Stomach (tissue), 9 donors: Measurements from ENCODE around the gene PDK1. TPM values are rescaled to one million over a fixed set of nuclear protein-coding genes. Genes with fewer than 3 reads are reported as not detected.

ENCODE experiments used
- DNase-seq, 2 donors: peaks; one replicate each; pipeline versions ENCODE4 v3.0.0 to v3.0.0-alpha.2; 2013 to 2019
- H3K27ac ChIP-seq, 5 donors: fragments of 200-600 bp in 4 of 5; sonication (generic) in 4 of 5; one replicate each; pipeline ENCODE4 v1.5.1; 2013 to 2019; ENCODE audit warnings: mild to moderate bottlenecking in 1 of 5, moderate library complexity in 1 of 5
- H3K27me3 ChIP-seq, 3 donors: fragments of 200-600 bp; sonication (generic); one replicate each; pipeline ENCODE4 v1.5.1; 2017 to 2019; ENCODE audit warnings: mixed run types in 1 of 3
- H3K36me3 ChIP-seq, 4 donors: fragments of 200-600 bp; sonication (generic); 1 replicate in 3 of 4; 2 replicates in 1 of 4; pipeline ENCODE4 v1.5.1; 2016 to 2019
- H3K4me1 ChIP-seq, 4 donors: fragments of 200-600 bp; sonication (generic); one replicate each; pipeline ENCODE4 v1.5.1; 2016 to 2019
- H3K4me3 ChIP-seq, 4 donors: fragments of 200-600 bp; sonication (generic) in 3 of 4; one replicate each; pipeline ENCODE4 v1.5.1; 2016 to 2019; ENCODE audit warnings: mild to moderate bottlenecking in 1 of 4
- H3K9me3 ChIP-seq, 4 donors: fragments of 200-600 bp; sonication (generic); one replicate each; pipeline ENCODE4 v1.5.1; 2016 to 2019
- EP300 ChIP-seq: sonication (generic); formaldehyde crosslinking; IDR thresholded peaks from one replicate; pipeline ENCODE4 v1.6.1; 2017; ENCODE audit warnings: antibody characterized with exemption
- POLR2A ChIP-seq, 4 donors: fragments of 450-650 bp; IDR thresholded peaks; one replicate each; pipeline ENCODE4 v1.6.1; 2016; ENCODE audit warnings: antibody characterized with exemption in 4 of 4, control low read depth in 2 of 4, mild to moderate bottlenecking in 1 of 4, moderate library complexity in 1 of 4
- POLR2AphosphoS5 ChIP-seq, 3 donors: sonication (generic); formaldehyde crosslinking; IDR thresholded peaks; one replicate each; pipeline ENCODE4 v1.6.1; 2016; ENCODE audit warnings: antibody characterized with exemption in 3 of 3
- WGBS, 5 donors: extraction: QIAGEN DNeasy Blood & Tissue Kit in 3 of 5; methylation state at CpG; one replicate each; pipeline versions ENCODE4 v1.1.5 to v1.1.7; 2013 to 2018; 5-methylcytosine and 5-hydroxymethylcytosine counted together
- intact Hi-C: fragments of 100-400 bp; cut with DNase I; formaldehyde crosslinking; loops from one replicate; pipeline ENCODE4 v1.15.1; 2023; ENCODE audit warnings: low total_unique reads
- polyA plus RNA-seq, 3 donors: library from polyadenylated mRNA; stranded (reverse); fragments of 200-250 nt; gene quantifications; one replicate each; pipeline ENCODE4 v1.2.3, GENCODE V29; 2013
- total RNA-seq, 5 donors: library from RNA; depleted of rRNA; stranded (reverse); fragments of >200 nt; gene quantifications; one replicate each; pipeline versions ENCODE4 v1.1.0 to v1.2.3, GENCODE V29; 2014 to 2016
- TF ChIP-seq, protein P1 (sequence below), 7 experiments: fragments of 450-650 bp in 4 of 7; fragments of 200-600 bp in 3 of 7; sonication (generic) in 3 of 7; IDR thresholded peaks; one replicate each; pipeline ENCODE4 v1.5.1; 2016 to 2019; ENCODE audit warnings: antibody characterized with exemption in 7 of 7, control low read depth in 2 of 7, mild to moderate bottlenecking in 1 of 7
- donor health status: healthy with polysubstance abuse.
- donor health status: Bipolar disorder and iron deficiency.
- donor health status: healthy.

PDK1 gene
- total and polyA plus RNA-seq, 8 donors, result 2.8 to 133 (median 10.5) TPM

DNA sequence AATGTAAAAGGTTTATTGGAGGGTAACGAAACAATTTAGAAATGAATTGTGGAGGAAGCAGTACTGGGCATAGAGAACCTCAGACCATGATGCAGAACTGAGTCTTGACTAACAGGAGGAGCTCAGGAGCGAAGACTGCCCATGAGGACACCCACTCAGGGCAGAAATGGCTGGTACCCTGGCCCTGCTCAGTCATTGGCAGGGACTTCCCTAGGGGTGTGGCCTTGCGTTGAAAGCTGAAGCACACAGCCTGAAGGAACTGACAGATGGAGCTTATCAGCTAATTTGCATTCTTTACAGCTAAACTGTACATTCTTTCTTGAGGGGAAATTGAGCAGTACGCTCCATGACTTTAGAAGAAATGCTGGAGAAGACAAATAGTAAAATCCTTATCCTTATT lies 57.1 kb downstream of the PDK1 start:
- WGBS, 5 donors, result 69 to 84% (median 77%) methylated on average over 4 of the region's 4 CpGs

DNA sequence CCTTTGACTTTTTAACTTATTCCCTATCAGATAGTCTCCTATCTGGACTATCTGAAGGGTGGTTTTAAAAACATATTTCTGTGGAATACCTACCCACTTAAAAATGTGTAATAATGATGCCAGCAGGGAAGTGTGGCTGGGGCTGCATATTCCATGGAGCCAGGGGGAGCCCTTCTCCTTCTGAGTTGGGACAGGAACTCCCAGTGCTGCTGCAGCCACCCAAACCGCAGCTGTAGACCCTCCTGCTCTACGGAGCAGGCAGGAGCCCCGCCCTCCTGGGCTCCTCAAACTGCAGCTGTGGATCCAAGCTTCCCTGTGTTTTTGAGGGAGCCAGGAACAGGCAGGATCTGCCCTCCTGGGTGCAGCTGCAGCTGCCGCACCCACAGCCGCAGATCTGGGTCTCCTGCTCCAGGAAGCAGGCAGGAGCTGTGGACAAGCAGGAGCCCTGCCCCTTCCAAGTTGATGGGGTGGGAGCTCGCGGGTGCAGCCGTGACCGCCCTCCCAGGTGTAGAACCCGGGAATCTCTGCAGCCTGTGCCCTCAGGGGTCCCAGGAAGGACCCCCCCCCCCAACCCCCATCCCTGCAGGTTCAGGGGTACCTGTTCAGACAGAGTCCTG lies 57.8 kb downstream of the PDK1 start:
- H3K4me1 ChIP-seq, result peaks cover 0 to 13% (median 5%) of the 10 kb centered on the region in 4 donors
- 62 to 88% (median 84%) methylated on average over 6 to 10 of the region's 10 CpGs for WGBS, 5 donors
- H3K4me3 ChIP-seq, result no peak overlapping the region
- H3K27ac ChIP-seq, result no peak overlapping the region
- H3K9me3 ChIP-seq, result no peaks in the 10 kb centered on the region
- TF ChIP-seq POLR2AphosphoS5 (IDR thresholded peaks at IDR 0.05), result no peak
- intact Hi-C loops, result no loop called here
- peak in 1 of 2 donors; percentile 57 for DNase-seq
- H3K36me3 ChIP-seq, result peaks cover 0 to 4% (median 1%) of the 10 kb centered on the region in 4 donors
- no peaks in the 10 kb centered on the region for H3K27me3 ChIP-seq

More for the DNA sequence above, 57.1 kb downstream of the PDK1 start:
- H3K4me1 ChIP-seq, result peaks cover 0 to 13% (median 5%) of the 10 kb centered on the region in 4 donors
- TF ChIP-seq POLR2AphosphoS5 (IDR thresholded peaks at IDR 0.05) (no peak), EP300 (no peak), POLR2A (IDR thresholded peaks at IDR 0.05) (no peak)
- TF ChIP-seq, protein P1, sequence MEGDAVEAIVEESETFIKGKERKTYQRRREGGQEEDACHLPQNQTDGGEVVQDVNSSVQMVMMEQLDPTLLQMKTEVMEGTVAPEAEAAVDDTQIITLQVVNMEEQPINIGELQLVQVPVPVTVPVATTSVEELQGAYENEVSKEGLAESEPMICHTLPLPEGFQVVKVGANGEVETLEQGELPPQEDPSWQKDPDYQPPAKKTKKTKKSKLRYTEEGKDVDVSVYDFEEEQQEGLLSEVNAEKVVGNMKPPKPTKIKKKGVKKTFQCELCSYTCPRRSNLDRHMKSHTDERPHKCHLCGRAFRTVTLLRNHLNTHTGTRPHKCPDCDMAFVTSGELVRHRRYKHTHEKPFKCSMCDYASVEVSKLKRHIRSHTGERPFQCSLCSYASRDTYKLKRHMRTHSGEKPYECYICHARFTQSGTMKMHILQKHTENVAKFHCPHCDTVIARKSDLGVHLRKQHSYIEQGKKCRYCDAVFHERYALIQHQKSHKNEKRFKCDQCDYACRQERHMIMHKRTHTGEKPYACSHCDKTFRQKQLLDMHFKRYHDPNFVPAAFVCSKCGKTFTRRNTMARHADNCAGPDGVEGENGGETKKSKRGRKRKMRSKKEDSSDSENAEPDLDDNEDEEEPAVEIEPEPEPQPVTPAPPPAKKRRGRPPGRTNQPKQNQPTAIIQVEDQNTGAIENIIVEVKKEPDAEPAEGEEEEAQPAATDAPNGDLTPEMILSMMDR (IDR thresholded peaks at IDR 0.05), result no peak
- H3K9me3 ChIP-seq, result no peaks in the 10 kb centered on the region
- peak in 1 of 2 donors; percentile 74 for DNase-seq
- no peak overlapping the region for H3K27ac ChIP-seq
- no peak overlapping the region for H3K4me3 ChIP-seq
- H3K27me3 ChIP-seq, result no peaks in the 10 kb centered on the region
- peaks cover 0 to 4% (median 1%) of the 10 kb centered on the region in 4 donors for H3K36me3 ChIP-seq
- intact Hi-C loops, result no loop called here

DNA sequence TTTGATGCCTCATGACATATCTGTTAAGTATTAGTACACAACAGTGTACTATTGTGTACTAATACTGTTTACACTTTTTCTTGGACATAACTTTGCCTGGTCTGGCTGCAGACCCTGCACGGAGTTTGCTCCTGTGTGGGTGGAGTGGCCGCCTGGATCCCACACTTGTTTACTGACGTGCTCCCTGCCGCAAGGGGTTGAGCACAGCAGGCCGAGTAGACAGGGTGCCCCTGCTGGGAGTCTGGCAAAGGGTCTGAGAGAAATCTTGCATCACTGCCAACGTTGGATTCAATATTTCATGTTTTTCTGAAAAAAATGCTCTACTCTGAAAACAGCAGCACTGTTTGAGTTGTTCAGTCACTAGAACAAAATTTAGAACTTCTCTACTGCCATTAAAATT lies 59.0 kb downstream of the PDK1 start:
- peaks cover 0 to 4% (median 1%) of the 10 kb centered on the region in 4 donors for H3K36me3 ChIP-seq
- no peaks in the 10 kb centered on the region for H3K27me3 ChIP-seq
- WGBS, 5 donors, result 68 to 85% (median 73%) methylated on average over 6 of the region's 6 CpGs
- TF ChIP-seq POLR2AphosphoS5 (IDR thresholded peaks at IDR 0.05) (no peak), EP300 (no peak), POLR2A (IDR thresholded peaks at IDR 0.05) (no peak)
- TF ChIP-seq, protein P1 (IDR thresholded peaks at IDR 0.05), result no peak
- no peak overlapping the region for H3K27ac ChIP-seq
- no peaks in the 10 kb centered on the region for H3K9me3 ChIP-seq
- no peak for DNase-seq
- no peak overlapping the region for H3K4me3 ChIP-seq
- peaks cover 0 to 13% (median 5%) of the 10 kb centered on the region in 4 donors for H3K4me1 ChIP-seq
- intact Hi-C loops, result no loop called here

DNA sequence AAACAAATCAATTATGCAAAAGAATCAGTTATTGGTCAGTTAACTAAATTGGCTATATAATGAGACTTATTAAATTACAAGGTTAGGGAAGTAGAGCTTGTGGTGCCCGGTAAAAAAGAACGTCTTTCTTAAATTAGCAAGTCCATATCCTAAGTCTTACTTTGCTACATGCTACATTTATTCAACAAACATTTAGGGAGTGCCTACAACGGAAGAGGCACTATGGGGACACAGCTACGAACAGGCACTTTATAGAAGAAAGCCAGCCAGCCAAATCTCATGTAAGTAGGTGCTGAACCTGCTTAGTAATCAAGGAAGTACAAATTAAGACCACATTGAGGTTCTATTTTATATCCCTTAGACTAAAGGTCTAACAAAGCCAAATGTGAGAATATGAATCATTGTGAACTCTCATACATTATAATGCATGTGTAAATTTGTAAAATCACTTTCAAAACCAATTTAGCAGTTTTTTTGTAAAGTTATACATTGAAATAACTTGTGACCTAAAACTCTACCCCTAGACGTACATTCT lies 59.9 kb downstream of the PDK1 start:
- 79 to 94% (median 84%) methylated on average over 5 of the region's 5 CpGs for WGBS, 5 donors
- Histone ChIP-seq H3K27me3 (no peaks in the 10 kb centered on the region), H3K27ac (no peak overlapping the region), H3K4me3 (no peak overlapping the region), H3K36me3 (peaks cover 0 to 4% (median 1%) of the 10 kb centered on the region in 4 donors), H3K9me3 (no peaks in the 10 kb centered on the region), H3K4me1 (peaks cover 0 to 13% (median 5%) of the 10 kb centered on the region in 4 donors)
- TF ChIP-seq EP300 (no peak), POLR2AphosphoS5 (IDR thresholded peaks at IDR 0.05) (no peak), POLR2A (IDR thresholded peaks at IDR 0.05) (no peak)
- TF ChIP-seq, protein P1 (IDR thresholded peaks at IDR 0.05), result no peak
- no peak for DNase-seq
- intact Hi-C loops, result no loop called here

DNA sequence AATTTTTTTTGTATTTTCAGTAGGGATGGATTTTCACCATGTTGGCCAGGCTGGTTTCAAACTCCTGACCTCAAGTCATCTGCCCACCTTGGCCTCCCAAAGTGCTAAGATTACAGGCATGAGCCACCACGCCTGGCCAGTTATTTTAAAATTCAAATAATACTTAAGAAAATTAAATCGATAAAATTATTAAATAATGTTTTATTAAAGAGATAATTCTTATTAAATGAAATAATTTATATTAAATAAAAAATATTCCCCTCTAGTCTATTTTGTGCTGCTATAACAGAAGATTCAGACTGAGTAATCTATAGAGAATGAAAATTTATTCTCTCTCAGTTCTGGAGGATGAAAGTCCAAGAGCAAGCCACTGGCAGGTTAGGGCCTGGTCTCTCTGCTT lies 61.2 kb downstream of the PDK1 start:
- H3K4me3 ChIP-seq, result no peak overlapping the region
- peaks cover 0 to 4% (median 1%) of the 10 kb centered on the region in 4 donors for H3K36me3 ChIP-seq
- no peak for DNase-seq
- TF ChIP-seq, protein P1 (IDR thresholded peaks at IDR 0.05), result no peak
- TF ChIP-seq POLR2AphosphoS5 (IDR thresholded peaks at IDR 0.05) (no peak), POLR2A (IDR thresholded peaks at IDR 0.05) (no peak), EP300 (no peak)
- no peak overlapping the region for H3K27ac ChIP-seq
- intact Hi-C loops, result no loop called here
- peaks cover 0 to 11% (median 5%) of the 10 kb centered on the region in 4 donors for H3K4me1 ChIP-seq
- H3K9me3 ChIP-seq, result no peaks in the 10 kb centered on the region
- 94 to 99% (median 98%) methylated on average over 2 of the region's 2 CpGs for WGBS, 5 donors
- H3K27me3 ChIP-seq, result no peaks in the 10 kb centered on the region
